Small intestine (tissue), 7 donors: ENCODE results near the gene TRAPPC10. TPM values are rescaled to one million over a fixed set of nuclear protein-coding genes. Genes with fewer than 3 reads are reported as not detected.
"Not testable (repeated sequence)": the region's sequence is repeated elsewhere in the genome, so short reads cannot be mapped to it uniquely, and the experiment has no call there.

ENCODE experiments used
- DNase-seq, 2 donors: peaks; one replicate each; pipeline versions ENCODE4 v3.0.0 to v3.0.0-alpha.2; 2013
- FAIRE-seq: peaks from 2 replicates; lab custom pipeline; 2012; peaks lifted over from hg19 to GRCh38; lab: Jason Lieb, UNC
- H3K27ac ChIP-seq, 3 donors: one replicate each; pipeline ENCODE4 v1.5.1; 2013; ENCODE audit warnings: low read length in 2 of 3, mild to moderate bottlenecking in 2 of 3, control low read depth in 1 of 3, inconsistent platforms in 1 of 3, low read depth in 1 of 3, moderate library complexity in 1 of 3
- H3K27me3 ChIP-seq, 3 donors: one replicate each; pipeline ENCODE4 v1.6.1; 2013; ENCODE audit warnings: low read length in 3 of 3, inconsistent platforms in 1 of 3; ENCODE audit not compliant: control insufficient read depth in 3 of 3, insufficient read depth in 3 of 3
- H3K36me3 ChIP-seq, 3 donors: one replicate each; pipeline ENCODE4 v1.6.1; 2013; ENCODE audit warnings: low read length in 3 of 3, inconsistent platforms in 1 of 3, low read depth in 1 of 3, mild to moderate bottlenecking in 1 of 3, moderate library complexity in 1 of 3; ENCODE audit not compliant: control insufficient read depth in 3 of 3, insufficient read depth in 2 of 3
- H3K4me1 ChIP-seq, 3 donors: one replicate each; pipeline ENCODE4 v1.6.1; 2013; ENCODE audit warnings: low read length in 2 of 3, inconsistent platforms in 1 of 3, low read depth in 1 of 3, mild to moderate bottlenecking in 1 of 3, moderate library complexity in 1 of 3; ENCODE audit not compliant: control insufficient read depth in 3 of 3, insufficient read depth in 2 of 3
- H3K4me3 ChIP-seq, 3 donors: one replicate each; pipeline ENCODE4 v1.5.1; 2013; ENCODE audit warnings: low read length in 3 of 3, control low read depth in 1 of 3, inconsistent platforms in 1 of 3, low read depth in 1 of 3, mild to moderate bottlenecking in 1 of 3, moderate library complexity in 1 of 3
- H3K9me3 ChIP-seq, 2 donors: one replicate each; pipeline ENCODE4 v1.6.1; 2013; ENCODE audit warnings: low read depth in 1 of 2, low read length in 1 of 2; ENCODE audit not compliant: control insufficient read depth in 2 of 2, insufficient read depth in 1 of 2
- WGBS, 3 donors: extraction: QIAGEN DNeasy Blood & Tissue Kit; methylation state at CpG; one replicate each; pipeline ENCODE4 v1.1.7; 2013; 5-methylcytosine and 5-hydroxymethylcytosine counted together
- polyA plus RNA-seq, 4 donors: library from polyadenylated mRNA; stranded (reverse) in 3 of 4; unstranded in 1 of 4; fragments of 200-250 nt in 3 of 4; fragments of 120-200 nt in 1 of 4; gene quantifications; one replicate each; pipeline versions ENCODE4 v1.2.1 to v1.2.3, GENCODE V29; 2013
- donor health status: healthy with polysubstance abuse.
- donor health status: control.
- donor health status: control.
- donor health status: Bipolar disorder and iron deficiency.
- donor health status: healthy.

Gene TRAPPC10
- polyA plus RNA-seq, 4 donors = 8.4 to 35.4 (median 11.3) TPM

GRCh38 chr21:44144784-44145602, 132.9 kb downstream of the TRAPPC10 start:
- not testable (repeated sequence) for DNase-seq, H3K4me3 ChIP-seq, H3K4me1 ChIP-seq, H3K36me3 ChIP-seq, FAIRE-seq, H3K27me3 ChIP-seq, H3K27ac ChIP-seq, H3K9me3 ChIP-seq
- no CpG with 5 or more reads among the region's 22 CpGs for WGBS, 3 donors

GRCh38 chr21:44145616-44146015, 133.5 kb downstream of the TRAPPC10 start:
- H3K4me3 ChIP-seq, FAIRE-seq, H3K27ac ChIP-seq, DNase-seq, H3K9me3 ChIP-seq, H3K27me3 ChIP-seq, H3K36me3 ChIP-seq, H3K4me1 ChIP-seq: not testable (repeated sequence)
- 53% methylated on average over 3 of the region's 12 CpGs; no CpG with 5 or more reads in 2 of the 3 donors for WGBS, 3 donors

- H3K27me3 ChIP-seq, DNase-seq, H3K36me3 ChIP-seq, H3K27ac ChIP-seq, FAIRE-seq, H3K9me3 ChIP-seq, H3K4me3 ChIP-seq, H3K4me1 ChIP-seq: not testable (repeated sequence)
- no CpG with 5 or more reads among the region's 8 CpGs for WGBS, 3 donors
Observed at GRCh38 chr21:44147108-44147507, 135.0 kb downstream of the TRAPPC10 start.

GRCh38 chr21:44150255-44150654, 138.1 kb downstream of the TRAPPC10 start:
- WGBS, 3 donors = 90% methylated on average over 3 of the region's 10 CpGs; no CpG with 5 or more reads in 2 of the 3 donors
- H3K9me3 ChIP-seq, H3K27ac ChIP-seq, H3K27me3 ChIP-seq, H3K36me3 ChIP-seq, FAIRE-seq, H3K4me1 ChIP-seq, DNase-seq, H3K4me3 ChIP-seq: not testable (repeated sequence)

- not testable (repeated sequence) for H3K4me1 ChIP-seq, H3K36me3 ChIP-seq, FAIRE-seq, H3K9me3 ChIP-seq, H3K4me3 ChIP-seq, H3K27ac ChIP-seq, H3K27me3 ChIP-seq
- WGBS, 3 donors = 18% methylated on average over 8 of the region's 21 CpGs; no CpG with 5 or more reads in 2 of the 3 donors
- peak in 1 of 2 donors; percentile 0 for DNase-seq
Observed at GRCh38 chr21:44153214-44153888, 141.2 kb downstream of the TRAPPC10 start.

GRCh38 chr21:44153889-44154228, 141.8 kb downstream of the TRAPPC10 start:
- H3K27ac ChIP-seq = not testable (repeated sequence)

GRCh38 chr21:44154816-44155230, 142.7 kb downstream of the TRAPPC10 start:
- not testable (repeated sequence) for H3K27me3 ChIP-seq, H3K27ac ChIP-seq

More at GRCh38 chr21:44153889-44154228, 141.8 kb downstream of the TRAPPC10 start:
- H3K9me3 ChIP-seq, H3K4me3 ChIP-seq, H3K36me3 ChIP-seq, DNase-seq, FAIRE-seq, H3K27me3 ChIP-seq, H3K4me1 ChIP-seq: not testable (repeated sequence)
- WGBS, 3 donors = 67 to 72% (median 70%) methylated on average over 4 to 8 of the region's 17 CpGs

GRCh38 chr21:44155231-44155993, 143.3 kb downstream of the TRAPPC10 start:
- not testable (repeated sequence) for H3K4me3 ChIP-seq, H3K27me3 ChIP-seq, FAIRE-seq, H3K9me3 ChIP-seq, H3K4me1 ChIP-seq, H3K36me3 ChIP-seq, DNase-seq
- peak overlapping the region in 1 of 3 donors; percentile 49 for H3K27ac ChIP-seq
- 78% methylated on average over 14 of the region's 38 CpGs; no CpG with 5 or more reads in 2 of the 3 donors for WGBS, 3 donors

More at GRCh38 chr21:44154816-44155230, 142.7 kb downstream of the TRAPPC10 start:
- not testable (repeated sequence) for H3K4me3 ChIP-seq, FAIRE-seq, H3K9me3 ChIP-seq, DNase-seq, H3K36me3 ChIP-seq, H3K4me1 ChIP-seq
- WGBS, 3 donors = no CpG with 5 or more reads among the region's 20 CpGs
